GM18951 (cell line): ENCODE results near the gene RBBP9.
"Not testable (repeated sequence)": the region's sequence is repeated elsewhere in the genome, so short reads cannot be mapped to it uniquely, and the experiment has no call there.

Experiments used
- POLR2A ChIP-seq: IDR thresholded peaks from 4 replicates; pipeline ENCODE4 v1.6.1; 2011; ENCODE audit warnings: mild to moderate bottlenecking; ENCODE audit not compliant: insufficient read length, insufficient read depth; ENCODE audit errors: extremely low read depth
- in situ Hi-C: fragments of 300-500 bp; cut with MboI; formaldehyde crosslinking; loops from one replicate; pipeline ENCODE4 v1.12.0; 2022; ENCODE audit warnings: low sequenced_read_pairs, mixed read lengths, inconsistent platforms; ENCODE audit not compliant: unreplicated experiment

RBBP9 gene

DNA sequence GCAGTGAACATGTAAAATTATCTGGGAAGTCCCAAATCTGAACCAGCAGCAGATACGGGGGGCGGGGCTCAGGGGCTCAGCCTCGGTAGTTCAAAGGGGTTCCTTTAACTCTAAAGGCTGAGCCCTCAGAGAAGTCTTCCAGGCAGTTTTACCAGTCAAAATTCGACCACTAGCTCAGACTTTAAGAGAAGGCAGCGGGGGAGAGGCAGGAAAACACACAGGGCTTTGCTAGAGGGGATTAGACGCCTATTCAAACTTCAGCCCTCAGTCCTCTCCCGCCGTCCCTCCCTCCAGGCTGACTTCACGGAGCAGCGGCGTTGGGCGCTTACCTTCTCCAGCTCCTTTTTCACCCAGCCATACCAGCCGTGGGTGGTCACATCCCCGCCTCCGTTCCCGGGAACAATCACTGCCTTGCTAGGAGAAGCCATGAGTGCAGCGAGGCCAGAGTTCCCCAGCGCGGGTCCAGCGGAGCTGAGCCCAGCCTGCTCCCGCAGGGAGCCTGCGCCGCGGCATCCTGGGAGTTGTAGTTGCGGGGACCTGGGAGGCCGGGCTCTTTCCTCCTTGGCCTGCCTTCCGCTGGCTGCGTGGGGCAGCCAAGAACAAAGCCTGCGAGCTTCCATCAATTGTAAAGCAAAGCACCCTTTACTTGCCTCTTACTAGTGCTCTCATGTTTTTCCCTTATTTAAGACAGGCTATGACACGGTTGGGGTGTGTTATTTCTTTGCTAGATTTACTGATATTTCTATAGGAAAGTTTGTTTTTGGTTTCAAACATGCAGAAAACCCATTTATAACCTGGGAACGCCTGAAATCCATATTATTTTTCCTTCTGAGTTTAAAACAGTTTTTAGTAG is at the start of gene RBBP9:
RBBP9 (minus strand) TSS at position 486 of the 853 bp plus-strand sequence; CDS start at position 428, 58 bp downstream.
- peak; percentile 68 for TF ChIP-seq POLR2A
- in situ Hi-C loops = no loop called here

DNA sequence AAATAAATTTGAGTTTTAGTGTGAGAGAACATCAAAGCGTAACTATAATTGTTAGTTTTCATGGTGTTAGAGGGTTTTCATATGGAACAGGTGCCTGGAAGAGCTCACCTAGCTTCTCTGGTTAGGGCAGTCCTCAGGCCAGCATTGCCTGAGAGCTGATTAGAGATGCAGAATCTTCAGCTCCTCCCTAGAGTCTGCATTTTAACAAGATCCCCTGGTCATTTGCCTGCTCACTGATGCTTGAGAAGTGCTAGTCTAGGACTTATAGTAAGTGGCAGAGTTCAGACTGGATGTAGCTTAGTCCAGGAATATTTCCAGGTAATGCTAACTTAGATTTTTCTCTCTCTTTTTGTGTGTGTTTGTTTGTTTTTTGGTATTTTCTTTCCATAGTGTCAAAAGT is 48.5 kb upstream of the RBBP9 start:
- no peak for TF ChIP-seq POLR2A
- in situ Hi-C loops = no loop called here

DNA sequence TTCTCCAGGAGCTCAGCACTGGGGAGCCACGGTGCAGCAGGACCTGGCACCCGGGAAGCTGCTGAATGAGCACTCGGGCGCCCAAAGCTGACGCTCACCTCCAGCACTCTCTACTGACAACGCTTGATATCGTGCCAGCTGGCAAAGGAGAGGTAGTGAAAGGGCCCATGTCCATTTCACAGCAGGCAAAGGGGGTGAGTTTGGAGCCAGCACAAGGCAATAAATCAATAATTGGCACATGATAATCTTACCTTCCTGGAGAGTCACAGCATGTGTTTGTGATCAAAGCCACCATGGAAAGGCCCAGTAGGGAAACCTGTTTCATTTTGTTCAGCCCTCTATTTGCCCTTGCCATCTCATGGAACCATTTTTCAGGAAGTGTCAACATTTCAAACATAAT is 46.9 kb upstream of the RBBP9 start:
- no peak for TF ChIP-seq POLR2A
- in situ Hi-C loops = no loop called here

DNA sequence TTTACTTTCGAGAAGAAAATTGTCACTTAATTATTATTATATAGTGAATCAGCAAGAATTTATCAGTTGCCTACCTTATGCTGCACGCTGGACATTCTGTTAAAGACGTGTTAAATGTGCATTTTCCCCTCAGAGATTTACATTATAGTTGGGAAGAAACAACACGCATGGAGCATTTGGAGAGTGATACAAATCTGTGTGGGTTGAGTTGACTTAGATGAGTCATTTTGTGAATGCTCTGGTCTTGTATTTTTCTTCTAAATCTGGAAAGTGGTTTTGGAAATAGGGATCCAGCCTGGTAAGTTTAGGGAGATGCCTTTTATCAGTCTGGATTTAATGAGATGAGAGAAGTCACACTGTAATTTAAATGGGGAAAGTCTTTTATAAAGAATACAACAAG is 46.2 kb upstream of the RBBP9 start:
- in situ Hi-C loops = no loop called here

DNA sequence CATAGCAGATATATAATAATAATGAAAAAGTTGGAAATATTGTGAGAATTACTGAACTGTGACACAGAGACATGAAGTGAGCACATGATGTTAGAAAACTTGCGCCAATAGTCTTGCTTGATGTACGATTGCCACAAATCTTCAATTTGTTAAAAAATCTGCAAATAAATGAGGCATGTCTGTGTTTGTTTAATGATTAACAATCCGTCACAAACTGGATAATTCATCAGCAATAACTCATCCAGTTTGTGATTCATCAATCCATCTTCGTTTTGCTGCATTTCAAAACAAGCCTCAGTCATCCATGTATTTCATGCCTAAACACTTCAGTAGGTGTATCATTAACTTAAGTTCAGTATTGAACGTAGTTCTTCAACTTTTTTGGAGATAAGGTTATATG is 44.7 kb upstream of the RBBP9 start:
- in situ Hi-C loops = no loop called here
- no peak for TF ChIP-seq POLR2A

More for the DNA sequence above, 46.2 kb upstream of the RBBP9 start:
- no peak for TF ChIP-seq POLR2A

DNA sequence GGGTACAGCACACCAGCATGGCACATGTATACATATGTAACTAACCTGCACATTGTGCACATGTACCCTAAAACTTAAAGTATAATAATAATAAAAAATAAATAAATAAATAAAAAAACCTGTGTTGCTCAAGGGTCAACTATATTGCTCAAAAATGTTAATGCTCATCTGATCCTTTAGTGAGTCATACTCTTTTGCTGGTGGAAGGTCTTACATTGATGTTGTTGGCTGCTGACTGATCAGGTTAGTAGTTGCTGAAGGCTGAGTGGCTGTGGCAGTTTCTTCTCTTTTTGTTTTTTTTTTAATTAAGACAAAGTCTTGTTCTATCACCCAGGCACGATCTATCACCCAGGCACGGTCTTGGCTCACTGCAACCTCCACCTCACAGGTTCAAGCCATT is 40.6 kb upstream of the RBBP9 start:
- in situ Hi-C loops = no loop called here
- TF ChIP-seq POLR2A = no peak

DNA sequence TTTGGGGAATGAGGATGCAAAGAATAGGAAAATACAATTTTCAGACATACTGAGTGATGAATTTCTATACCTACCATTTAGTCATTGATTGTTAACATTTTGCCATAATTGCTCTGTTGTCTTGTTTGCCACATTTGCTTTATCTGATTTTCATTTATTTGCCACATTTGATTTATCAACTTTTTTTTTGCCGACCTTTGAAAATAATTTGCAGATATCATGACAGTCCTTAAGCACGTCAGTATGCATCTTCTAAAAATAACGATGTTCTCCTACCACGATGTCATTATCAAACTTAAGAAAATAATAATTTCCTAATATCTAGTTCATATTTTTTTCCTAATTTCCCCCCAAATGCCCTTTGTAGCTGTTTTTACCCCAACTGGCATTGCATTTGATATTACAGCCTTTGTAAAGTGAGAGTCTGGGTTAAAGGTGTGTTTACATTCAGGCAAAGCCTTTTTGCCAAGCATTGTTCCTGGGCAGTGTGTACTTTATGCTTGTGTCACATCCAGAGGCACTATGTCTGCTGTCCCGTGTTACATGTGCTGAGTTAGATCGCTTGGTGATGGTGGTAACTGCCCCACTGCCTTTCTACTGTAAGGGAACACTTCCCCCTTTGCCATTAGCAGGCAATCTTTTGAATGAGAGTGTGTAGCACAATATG is 37.1 kb upstream of the RBBP9 start:
- no peak for TF ChIP-seq POLR2A
- in situ Hi-C loops = no loop called here

DNA sequence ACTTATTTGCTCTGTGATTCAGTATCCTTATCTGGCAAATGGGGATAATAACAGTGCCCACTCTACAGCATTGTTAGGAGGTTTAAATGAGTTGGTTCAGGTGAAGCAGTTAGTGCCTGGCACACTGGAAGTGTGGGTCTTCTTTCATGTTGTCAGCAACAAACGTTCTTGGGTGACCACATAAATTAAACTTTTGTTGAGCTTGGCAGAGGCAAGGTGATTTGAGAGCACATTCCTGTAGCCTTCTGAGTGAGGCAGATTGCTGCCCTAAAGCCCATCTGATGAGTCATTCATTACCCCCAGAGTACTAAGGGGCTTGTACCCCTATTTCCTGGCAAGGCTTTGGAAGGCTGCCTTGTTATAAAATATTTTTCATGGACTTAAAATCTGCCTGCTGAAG is 36.5 kb upstream of the RBBP9 start:
- in situ Hi-C loops = no loop called here
- TF ChIP-seq POLR2A = no peak

DNA sequence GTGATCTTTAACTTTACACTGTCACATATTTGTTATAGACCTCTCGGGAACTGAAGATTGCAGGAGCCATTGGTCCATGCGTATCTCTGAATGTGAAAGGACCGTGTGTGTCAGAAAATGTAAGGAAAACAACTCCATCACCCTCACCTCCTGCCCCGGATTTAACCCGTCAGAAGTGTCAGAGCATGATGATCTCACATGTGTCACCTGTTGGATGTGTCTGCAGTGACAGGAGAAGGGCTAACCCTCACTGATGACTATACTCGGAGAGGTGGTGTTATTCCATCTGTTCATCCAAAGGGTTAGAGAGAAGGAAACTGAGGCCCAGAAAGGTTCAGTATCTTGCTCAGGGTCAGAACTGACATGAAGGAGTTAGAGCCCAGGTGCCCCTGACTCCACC is 35.6 kb upstream of the RBBP9 start:
- in situ Hi-C loops = no loop called here
- no peak for TF ChIP-seq POLR2A

DNA sequence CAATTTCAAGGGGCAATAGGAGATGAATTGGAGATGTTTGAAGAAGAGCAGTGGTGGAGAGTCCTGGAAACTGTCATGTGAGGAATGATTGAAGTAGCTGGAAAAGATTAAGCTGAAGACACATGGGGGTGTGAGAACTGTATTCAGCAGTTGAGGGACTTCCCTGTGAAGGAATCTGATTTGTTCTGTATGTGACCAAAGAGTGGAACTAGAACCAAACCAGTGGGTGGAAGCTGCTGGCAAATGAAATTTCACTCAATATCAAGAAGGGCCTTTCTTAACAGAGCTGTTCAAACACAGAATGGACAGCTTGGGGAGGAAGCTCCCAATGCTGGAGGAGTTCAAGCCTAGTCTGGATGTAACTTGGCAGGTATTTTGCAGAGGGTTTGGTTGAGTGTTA is 32.0 kb upstream of the RBBP9 start:
- in situ Hi-C loops = no loop called here
- TF ChIP-seq POLR2A = no peak

DNA sequence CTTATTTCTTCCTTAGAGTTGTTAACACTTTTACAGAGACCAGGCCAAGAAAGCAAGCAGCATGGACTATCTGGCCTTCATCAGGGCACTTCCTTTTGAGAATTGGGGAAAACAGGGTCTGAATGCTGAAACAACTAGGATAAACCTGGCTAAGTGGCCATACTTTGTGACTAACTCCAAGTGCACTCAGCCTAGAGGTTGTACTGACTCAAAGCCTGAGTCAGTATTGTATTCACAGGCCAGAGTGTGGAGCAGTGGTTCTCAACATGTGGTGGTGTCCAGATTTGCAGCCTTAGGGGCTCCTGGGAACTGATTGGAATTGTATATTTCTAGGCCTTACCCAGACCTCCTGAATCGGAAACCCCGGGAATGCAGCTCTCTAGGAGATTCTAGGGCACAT is 30.8 kb upstream of the RBBP9 start:
- in situ Hi-C loops = no loop called here
- TF ChIP-seq POLR2A = no peak

DNA sequence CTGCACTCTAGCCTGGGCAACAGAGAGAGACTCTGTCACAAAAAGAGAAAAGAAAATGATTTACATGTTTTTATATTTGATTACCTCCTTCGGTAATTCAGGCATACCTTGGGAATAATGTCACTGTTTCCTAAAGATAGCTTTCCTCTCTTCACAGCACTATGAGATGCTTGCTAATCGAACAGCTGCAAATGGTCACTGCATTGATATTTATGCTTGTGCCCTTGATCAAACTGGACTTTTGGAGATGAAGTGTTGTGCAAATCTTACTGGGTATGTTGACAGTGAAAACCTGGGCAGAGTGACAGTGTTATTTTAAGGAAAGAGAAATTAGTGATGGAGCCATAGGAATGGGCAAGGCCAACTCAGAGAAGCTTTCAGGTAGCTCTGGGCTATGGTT is 30.3 kb upstream of the RBBP9 start:
- no peak for TF ChIP-seq POLR2A
- in situ Hi-C loops = no loop called here

DNA sequence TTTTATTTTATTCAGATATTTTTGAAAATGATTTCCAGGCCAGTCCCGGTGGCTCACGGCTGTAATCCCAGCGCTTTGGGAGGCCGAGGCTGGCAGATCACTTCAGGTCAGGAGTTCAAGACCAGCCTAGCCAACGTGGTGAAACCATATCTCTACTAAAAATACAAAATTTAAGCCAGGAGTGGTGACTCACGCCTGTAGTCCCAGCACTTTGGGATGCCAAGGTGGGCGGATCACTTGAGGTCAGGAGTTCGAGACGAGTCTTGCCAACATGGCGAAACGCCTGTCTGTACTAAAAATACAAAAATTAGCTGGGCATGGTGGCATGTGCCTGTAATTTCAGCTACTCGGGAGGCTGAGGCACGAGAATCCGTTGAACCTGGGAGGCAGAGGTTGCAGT is 29.7 kb upstream of the RBBP9 start:
- in situ Hi-C loops = not testable (repeated sequence)

DNA sequence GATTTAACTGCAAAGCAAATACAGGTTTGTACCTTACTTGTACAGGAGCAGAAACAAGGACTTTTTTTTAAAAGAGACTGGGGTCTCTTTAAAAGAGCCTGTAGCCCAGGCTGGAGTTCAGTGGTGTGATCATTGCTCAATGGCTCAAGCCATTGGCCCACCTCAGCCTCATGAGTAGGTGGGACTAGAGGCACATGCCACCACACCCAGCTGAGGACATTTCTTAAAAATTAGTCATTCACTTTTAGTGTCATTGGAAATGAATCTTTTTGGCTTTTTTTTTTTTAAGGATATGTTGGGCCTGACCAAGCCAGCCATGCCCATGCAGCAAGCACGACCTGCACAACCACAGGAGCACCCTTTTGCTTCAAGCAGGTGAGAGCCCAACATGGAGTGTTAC is 27.6 kb upstream of the RBBP9 start:
- in situ Hi-C loops = no loop called here
- no peak for TF ChIP-seq POLR2A
